HepG2 (cell line): ENCODE results near the gene SBDS. TPM values are rescaled to one million over a fixed set of nuclear protein-coding genes. Genes with fewer than 3 reads are reported as not detected.
"Not testable (repeated sequence)": the region's sequence is repeated elsewhere in the genome, so short reads cannot be mapped to it uniquely, and the experiment has no call there.

Experiments used
- BCL3 ChIP-seq: sonication (generic); formaldehyde crosslinking; IDR thresholded peaks from 2 replicates; pipeline ENCODE4 v1.5.1; 2020; ENCODE audit warnings: mild to moderate bottlenecking, missing genetic modification reagents, moderate library complexity
- BORCS8-MEF2B ChIP-seq: sonication (generic); formaldehyde crosslinking; IDR thresholded peaks from 2 replicates; pipeline ENCODE4 v1.8.0; 2022; ENCODE audit warnings: mild to moderate bottlenecking, missing genetic modification reagents
- DRAP1 ChIP-seq: IDR thresholded peaks from 2 replicates; pipeline ENCODE4 v1.6.1; 2016; ENCODE audit warnings: missing genetic modification reagents, missing compliant biosample characterization
- HCFC1 ChIP-seq: fragments of 150-350 bp; IDR thresholded peaks from 2 replicates; pipeline ENCODE4 v1.6.1; 2014; ENCODE audit warnings: low read depth, low read length
- HDAC2 ChIP-seq: sonication (generic); formaldehyde crosslinking; IDR thresholded peaks from 2 replicates; pipeline ENCODE4 v1.4.0; 2020; ENCODE audit warnings: missing genetic modification reagents
- MNT ChIP-seq: fragments of 450-650 bp; IDR thresholded peaks from 2 replicates; pipeline ENCODE4 v1.6.1; 2016
- MXD4 ChIP-seq: IDR thresholded peaks from 2 replicates; pipeline ENCODE4 v1.6.1; 2016; ENCODE audit warnings: mild to moderate bottlenecking, missing biosample characterization, missing genetic modification reagents
- POGZ ChIP-seq: sonication (generic); formaldehyde crosslinking; IDR thresholded peaks from 2 replicates; pipeline ENCODE4 v1.4.0; 2020; ENCODE audit warnings: mild to moderate bottlenecking, missing genetic modification reagents
- RXRA ChIP-seq: sonication (generic); formaldehyde crosslinking; IDR thresholded peaks from 2 replicates; pipeline ENCODE4 v1.5.1; 2020; ENCODE audit warnings: missing genetic modification reagents
- SIN3A ChIP-seq: IDR thresholded peaks from 2 replicates; pipeline ENCODE4 v1.6.1; 2011; ENCODE audit warnings: low read depth, mild to moderate bottlenecking, control low read depth, low read length, borderline replicate concordance
- SIN3B ChIP-seq: fragments of 150-350 bp; IDR thresholded peaks from 2 replicates; pipeline ENCODE4 v1.6.1; 2014; ENCODE audit warnings: low read length
- SOX6 ChIP-seq, 2 experiments: fragments of 450-650 bp in 1 of 2; sonication (generic) in 1 of 2; formaldehyde crosslinking in 1 of 2; IDR thresholded peaks; 2 replicates each; pipeline versions ENCODE4 v1.4.0 to v1.6.1; 2017 to 2020; ENCODE audit warnings: antibody characterized with exemption in 1 of 2, mild to moderate bottlenecking in 1 of 2, missing genetic modification reagents in 1 of 2
- SP5 ChIP-seq: IDR thresholded peaks from 2 replicates; pipeline ENCODE4 v1.6.1; 2016; ENCODE audit warnings: low read depth, borderline replicate concordance
- ZIK1 ChIP-seq: sonication (generic); formaldehyde crosslinking; IDR thresholded peaks from 2 replicates; pipeline ENCODE4 v1.5.0; 2020; ENCODE audit warnings: mild to moderate bottlenecking, low read depth, missing genetic modification reagents, borderline replicate concordance
- ZNF3 ChIP-seq: IDR thresholded peaks from 2 replicates; pipeline ENCODE4 v1.7.0; 2017; ENCODE audit warnings: inconsistent platforms
- ZNF501 ChIP-seq: sonication (generic); formaldehyde crosslinking; IDR thresholded peaks from 2 replicates; pipeline ENCODE4 v1.5.1; 2020; ENCODE audit warnings: mild to moderate bottlenecking, moderate library complexity, missing genetic modification reagents
- ZNF598 ChIP-seq: sonication (generic); formaldehyde crosslinking; IDR thresholded peaks from 2 replicates; pipeline ENCODE4 v1.5.1; 2020; ENCODE audit warnings: mild to moderate bottlenecking, missing genetic modification reagents, borderline replicate concordance
- ZNF768 ChIP-seq: sonication (generic); formaldehyde crosslinking; IDR thresholded peaks from 2 replicates; pipeline ENCODE4 v1.4.0; 2020; ENCODE audit warnings: missing genetic modification reagents
- polyA plus RNA-seq, 8 experiments: library from polyadenylated mRNA; depleted of rRNA in 3 of 8; stranded (reverse) in 7 of 8; unstranded in 1 of 8; fragments of >200 nt; fragmentation: Illumina TruSeq in 4 of 8; extraction: Trizol in 4 of 8; gene quantifications; 2 replicates each; pipeline versions ENCODE4 v1.2.1 to v1.2.3, GENCODE V29; 2011 to 2016; ENCODE audit warnings: low read depth in 4 of 8, missing spikeins in 1 of 8, mixed read lengths in 1 of 8; ENCODE audit not compliant: insufficient read depth in 1 of 8
- total RNA-seq, 5 experiments: library from RNA; depleted of rRNA; stranded (reverse); fragments of >200 nt; fragmentation: Illumina TruSeq; extraction: Trizol; gene quantifications; 2 replicates each; pipeline ENCODE4 v1.2.3, GENCODE V29; 2016; ENCODE audit warnings: low read depth in 1 of 5
- TF ChIP-seq, protein P1 (sequence below): IDR thresholded peaks from 2 replicates; pipeline ENCODE4 v1.6.1; 2016; ENCODE audit warnings: missing compliant biosample characterization, missing genetic modification reagents, borderline replicate concordance
- TF ChIP-seq, protein P2 (sequence below): IDR thresholded peaks from 2 replicates; pipeline ENCODE4 v1.6.1; 2018; ENCODE audit warnings: missing genetic modification reagents
- TF ChIP-seq, protein P3 (sequence below): sonication (generic); formaldehyde crosslinking; IDR thresholded peaks from 2 replicates; pipeline ENCODE4 v1.9.0; 2022; ENCODE audit warnings: missing genetic modification reagents, mild to moderate bottlenecking, borderline replicate concordance

SBDS gene
- total and polyA plus RNA-seq, 2 of the 13 experiments (the other 11 are each of a cell fraction or from before 2014, with no cell fraction given), result 39.1 to 79.3 TPM

DNA sequence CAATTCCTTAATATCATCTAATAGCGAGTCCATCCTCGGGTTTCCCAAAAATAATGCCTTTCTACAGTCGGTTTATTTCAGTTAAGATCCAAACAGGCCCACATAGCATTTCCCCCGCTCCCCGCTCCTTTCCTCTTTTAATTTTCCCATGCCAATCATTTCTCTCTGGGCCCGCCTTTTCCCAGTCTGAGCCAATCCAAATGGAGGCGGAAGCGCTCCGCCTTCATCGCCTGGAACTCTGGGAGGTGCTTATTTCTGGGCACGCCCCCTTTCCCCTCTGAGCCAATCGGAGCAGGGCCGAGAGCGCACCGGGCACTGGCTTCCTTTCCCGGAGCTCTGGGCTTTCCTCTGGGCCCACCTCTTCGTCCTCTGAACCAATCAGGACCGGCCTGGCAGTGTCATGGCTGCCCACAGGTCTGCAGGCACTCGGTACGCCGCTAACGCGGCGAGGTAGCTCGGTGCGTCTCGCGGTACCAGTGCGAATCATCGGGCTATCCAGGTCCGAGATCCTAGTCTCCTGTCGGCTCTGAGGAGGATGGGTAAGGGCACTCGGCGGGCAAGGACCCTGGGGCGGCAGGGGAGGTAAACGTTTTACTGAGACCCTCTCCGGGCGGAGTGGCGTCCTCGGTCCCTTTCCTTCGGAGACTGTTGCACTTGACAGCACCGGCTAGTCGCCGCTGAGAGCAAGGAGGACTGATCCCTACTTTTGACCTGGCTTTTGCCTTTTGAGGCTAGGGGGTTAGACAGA is 1.2 kb upstream of the SBDS start, which contains the start of gene TYW1 (continued):
- TF ChIP-seq MNT (peak; percentile 25; the same call in 1 of the 2 replicates), DRAP1 (CRISPR knock-in tag) (peak; percentile 83; the same call in 1 of the 2 replicates), ZNF3 (peak; percentile 95), BORCS8-MEF2B (0 out of 2 replicates have a peak, but pooled peaks have one; percentile 40), ZNF598 (CRISPR knock-in tag) (peak; percentile 56; the same call in 1 of the 2 replicates), SOX6 (CRISPR knock-in tag; IDR thresholded peaks at IDR 0.05) (peak; percentile 47; the same call in 1 of the 2 replicates), MXD4 (CRISPR knock-in tag) (peak; percentile 46; the same call in 1 of the 2 replicates), HDAC2 (0 out of 2 replicates have a peak, but pooled peaks have one; percentile 21), SIN3A (0 out of 2 replicates have a peak, but pooled peaks have one; percentile 76), SIN3B (0 out of 2 replicates have a peak, but pooled peaks have one; percentile 38), BCL3 (CRISPR knock-in tag) (peak; percentile 58; the same call in 1 of the 2 replicates), HCFC1 (peak; percentile 34; the same call in 1 of the 2 replicates), ZIK1 (0 out of 2 replicates have a peak, but pooled peaks have one; percentile 42), RXRA (peak; percentile 52; the same call in 1 of the 2 replicates), SP5 (peak; percentile 24; the same call in 1 of the 2 replicates), POGZ (CRISPR knock-in tag) (peak; percentile 64; the same call in 1 of the 2 replicates), ZNF768 (0 out of 2 replicates have a peak, but pooled peaks have one; percentile 13), ZNF501 (peak; percentile 75; the same call in 1 of the 2 replicates)
- TF ChIP-seq, protein P1, sequence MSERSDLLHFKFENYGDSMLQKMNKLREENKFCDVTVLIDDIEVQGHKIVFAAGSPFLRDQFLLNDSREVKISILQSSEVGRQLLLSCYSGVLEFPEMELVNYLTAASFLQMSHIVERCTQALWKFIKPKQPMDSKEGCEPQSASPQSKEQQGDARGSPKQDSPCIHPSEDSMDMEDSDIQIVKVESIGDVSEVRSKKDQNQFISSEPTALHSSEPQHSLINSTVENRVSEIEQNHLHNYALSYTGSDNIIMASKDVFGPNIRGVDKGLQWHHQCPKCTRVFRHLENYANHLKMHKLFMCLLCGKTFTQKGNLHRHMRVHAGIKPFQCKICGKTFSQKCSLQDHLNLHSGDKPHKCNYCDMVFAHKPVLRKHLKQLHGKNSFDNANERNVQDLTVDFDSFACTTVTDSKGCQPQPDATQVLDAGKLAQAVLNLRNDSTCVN (CRISPR knock-in tag), result peak; percentile 53; the same call in 1 of the 2 replicates
- not testable (repeated sequence) for TF ChIP-seq SOX6 (IDR thresholded peaks at IDR 0.05)
- TF ChIP-seq, protein P2, sequence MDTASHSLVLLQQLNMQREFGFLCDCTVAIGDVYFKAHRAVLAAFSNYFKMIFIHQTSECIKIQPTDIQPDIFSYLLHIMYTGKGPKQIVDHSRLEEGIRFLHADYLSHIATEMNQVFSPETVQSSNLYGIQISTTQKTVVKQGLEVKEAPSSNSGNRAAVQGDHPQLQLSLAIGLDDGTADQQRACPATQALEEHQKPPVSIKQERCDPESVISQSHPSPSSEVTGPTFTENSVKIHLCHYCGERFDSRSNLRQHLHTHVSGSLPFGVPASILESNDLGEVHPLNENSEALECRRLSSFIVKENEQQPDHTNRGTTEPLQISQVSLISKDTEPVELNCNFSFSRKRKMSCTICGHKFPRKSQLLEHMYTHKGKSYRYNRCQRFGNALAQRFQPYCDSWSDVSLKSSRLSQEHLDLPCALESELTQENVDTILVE (CRISPR knock-in tag), result peak; percentile 90
- TF ChIP-seq, protein P3, sequence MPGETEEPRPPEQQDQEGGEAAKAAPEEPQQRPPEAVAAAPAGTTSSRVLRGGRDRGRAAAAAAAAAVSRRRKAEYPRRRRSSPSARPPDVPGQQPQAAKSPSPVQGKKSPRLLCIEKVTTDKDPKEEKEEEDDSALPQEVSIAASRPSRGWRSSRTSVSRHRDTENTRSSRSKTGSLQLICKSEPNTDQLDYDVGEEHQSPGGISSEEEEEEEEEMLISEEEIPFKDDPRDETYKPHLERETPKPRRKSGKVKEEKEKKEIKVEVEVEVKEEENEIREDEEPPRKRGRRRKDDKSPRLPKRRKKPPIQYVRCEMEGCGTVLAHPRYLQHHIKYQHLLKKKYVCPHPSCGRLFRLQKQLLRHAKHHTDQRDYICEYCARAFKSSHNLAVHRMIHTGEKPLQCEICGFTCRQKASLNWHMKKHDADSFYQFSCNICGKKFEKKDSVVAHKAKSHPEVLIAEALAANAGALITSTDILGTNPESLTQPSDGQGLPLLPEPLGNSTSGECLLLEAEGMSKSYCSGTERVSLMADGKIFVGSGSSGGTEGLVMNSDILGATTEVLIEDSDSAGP (CRISPR knock-in tag), result peak; percentile 64; the same call in 1 of the 2 replicates
